SK-N-SH treated with all-trans-retinoic acid at 6 μM for 48 hours (cell line): ENCODE data around the gene KIAA1328.

Experiments used
- ATAC-seq: fragments of 200-7000 bp; cut with Tn5 transposase; 3 replicates; pipeline ENCODE4 v1.9.1; 2020; ENCODE audit warnings: mild to moderate bottlenecking, moderate library complexity
- BACH2 ChIP-seq: fragments of 250-450 bp; sonication (Bioruptor Pico); IDR thresholded peaks from 2 replicates; pipeline ENCODE4 v1.9.0; 2021; ENCODE audit warnings: mild to moderate bottlenecking, borderline replicate concordance
- CREB5 ChIP-seq: fragments of 250-450 bp; sonication (Bioruptor Pico); IDR thresholded peaks from 2 replicates; pipeline ENCODE4 v1.5.1; 2020; ENCODE audit warnings: low read depth, mild to moderate bottlenecking, moderate library complexity
- CSRNP3 ChIP-seq: fragments of 250-450 bp; sonication (Bioruptor Pico); IDR thresholded peaks from 2 replicates; pipeline ENCODE4 v1.5.1; 2021; ENCODE audit warnings: mild to moderate bottlenecking, moderate library complexity
- ESRRG ChIP-seq: fragments of 250-450 bp; sonication (Bioruptor Pico); IDR thresholded peaks from 2 replicates; pipeline ENCODE4 v1.6.1; 2021; ENCODE audit warnings: mild to moderate bottlenecking
- GLIS3 ChIP-seq: fragments of 250-450 bp; sonication (Bioruptor Pico); IDR thresholded peaks from 2 replicates; pipeline ENCODE4 v1.5.0; 2020; ENCODE audit warnings: mild to moderate bottlenecking, moderate library complexity
- ISL1 ChIP-seq: fragments of 250-450 bp; sonication (Bioruptor Pico); IDR thresholded peaks from 2 replicates; pipeline ENCODE4 v2.1.2; 2022; ENCODE audit warnings: mild to moderate bottlenecking, moderate library complexity
- OSR1 ChIP-seq: fragments of 250-450 bp; sonication (Bioruptor Pico); IDR thresholded peaks from 2 replicates; pipeline ENCODE4 v1.8.0; 2022; ENCODE audit warnings: moderate library complexity, mild to moderate bottlenecking, inconsistent platforms
- POU6F1 ChIP-seq: fragments of 250-450 bp; sonication (Bioruptor Pico); IDR thresholded peaks from 2 replicates; pipeline ENCODE4 v1.8.0; 2021; ENCODE audit warnings: low read depth, mild to moderate bottlenecking, moderate library complexity, borderline replicate concordance
- PPARA ChIP-seq: fragments of 250-450 bp; sonication (Bioruptor Pico); IDR thresholded peaks from 2 replicates; pipeline ENCODE4 v1.5.0; 2020; ENCODE audit warnings: mild to moderate bottlenecking, borderline replicate concordance
- RARB ChIP-seq: fragments of 250-450 bp; sonication (Bioruptor Pico); IDR thresholded peaks from 2 replicates; pipeline ENCODE4 v1.8.0; 2021; ENCODE audit warnings: mild to moderate bottlenecking, moderate library complexity
- SNAI2 ChIP-seq: fragments of 250-450 bp; sonication (Bioruptor Pico); IDR thresholded peaks from 2 replicates; pipeline ENCODE4 v1.5.0; 2020; ENCODE audit warnings: mild to moderate bottlenecking, moderate library complexity
- TCF4 ChIP-seq: fragments of 250-450 bp; sonication (Bioruptor Pico); IDR thresholded peaks from 2 replicates; pipeline ENCODE4 v1.8.0; 2021; ENCODE audit warnings: mild to moderate bottlenecking, moderate library complexity, borderline replicate concordance
- TOX ChIP-seq: fragments of 250-450 bp; sonication (Bioruptor Pico); IDR thresholded peaks from 2 replicates; pipeline ENCODE4 v1.8.0; 2021; ENCODE audit warnings: mild to moderate bottlenecking, moderate library complexity, borderline replicate concordance
- TSHZ2 ChIP-seq: fragments of 250-450 bp; sonication (Bioruptor Pico); IDR thresholded peaks from 2 replicates; pipeline ENCODE4 v1.5.0; 2020; ENCODE audit warnings: mild to moderate bottlenecking, moderate library complexity
- ZC3H10 ChIP-seq: fragments of 250-450 bp; sonication (Bioruptor Pico); IDR thresholded peaks from 2 replicates; pipeline ENCODE4 v1.5.1; 2021; ENCODE audit warnings: mild to moderate bottlenecking, moderate library complexity
- ZFP30 ChIP-seq: fragments of 450-650 bp; formaldehyde crosslinking; IDR thresholded peaks from 2 replicates; pipeline ENCODE4 v1.5.0; 2022; ENCODE audit warnings: mild to moderate bottlenecking, moderate library complexity
- ZNF565 ChIP-seq: fragments of 450-650 bp; formaldehyde crosslinking; conservative IDR thresholded peaks from 2 replicates; pipeline ENCODE4 v1.5.0; 2020; ENCODE audit warnings: low read depth, mild to moderate bottlenecking, moderate library complexity
- ZNF70 ChIP-seq: fragments of 450-650 bp; formaldehyde crosslinking; IDR thresholded peaks from 2 replicates; pipeline ENCODE4 v1.5.0; 2020; ENCODE audit warnings: mild to moderate bottlenecking, moderate library complexity
- ZNF8 ChIP-seq: fragments of 450-650 bp; formaldehyde crosslinking; IDR thresholded peaks from 2 replicates; pipeline ENCODE4 v1.5.0; 2020; ENCODE audit warnings: mild to moderate bottlenecking, moderate library complexity

The KIAA1328 gene

GRCh38 chr18:36897253-36897652 is 68.3 kb downstream of the KIAA1328 start:
- TF ChIP-seq TSHZ2 = no peak
- no peak for TF ChIP-seq CSRNP3 (CRISPR knock-in tag)
- TF ChIP-seq ZFP30 = no peak
- no peak for TF ChIP-seq ZC3H10 (CRISPR knock-in tag)
- no peak for TF ChIP-seq PPARA (CRISPR knock-in tag)
- TF ChIP-seq ZNF565 (CRISPR knock-in tag) = no peak
- no peak for TF ChIP-seq OSR1 (CRISPR knock-in tag)
- TF ChIP-seq BACH2 (CRISPR knock-in tag) = no peak
- TF ChIP-seq ZNF70 (CRISPR knock-in tag) = no peak
- no peak for TF ChIP-seq GLIS3 (CRISPR knock-in tag)
- no peak for TF ChIP-seq TCF4 (CRISPR knock-in tag)
- TF ChIP-seq CREB5 (CRISPR knock-in tag) = no peak
- TF ChIP-seq ISL1 (CRISPR knock-in tag) = no peak
- TF ChIP-seq POU6F1 = no peak
- no peak for TF ChIP-seq RARB (CRISPR knock-in tag)
- TF ChIP-seq TOX (CRISPR knock-in tag) = no peak
- ATAC-seq = no peak

GRCh38 chr18:36899289-36899688 is 70.4 kb downstream of the KIAA1328 start:
- TF ChIP-seq SNAI2 (CRISPR knock-in tag) (no peak), CREB5 (CRISPR knock-in tag) (no peak)
- ATAC-seq = no peak

GRCh38 chr18:36900466-36900865 is 71.5 kb downstream of the KIAA1328 start:
- no peak for TF ChIP-seq TCF4 (CRISPR knock-in tag)
- no peak for TF ChIP-seq OSR1 (CRISPR knock-in tag)
- no peak for TF ChIP-seq ZC3H10 (CRISPR knock-in tag)
- no peak for TF ChIP-seq ZFP30
- TF ChIP-seq PPARA (CRISPR knock-in tag) = no peak
- TF ChIP-seq CREB5 (CRISPR knock-in tag) = no peak
- TF ChIP-seq TSHZ2 = no peak
- TF ChIP-seq ZNF8 (CRISPR knock-in tag) = no peak
- TF ChIP-seq ZNF565 (CRISPR knock-in tag) = no peak
- no peak for TF ChIP-seq ESRRG (CRISPR knock-in tag)
- no peak for TF ChIP-seq BACH2 (CRISPR knock-in tag)
- TF ChIP-seq GLIS3 (CRISPR knock-in tag) = no peak
- no peak for ATAC-seq
